GM23248 (cell line): ENCODE measurements around the gene EFS. TPM values are rescaled to one million over a fixed set of nuclear protein-coding genes. Genes with fewer than 3 reads are reported as not detected.

Experiments
- DNase-seq: peaks from one replicate; pipeline ENCODE4 v3.0.0-alpha.2; 2015
- H2AFZ ChIP-seq: fragments of 200-600 bp; sonication (generic); 2 replicates; pipeline ENCODE4 v1.6.1; 2016; ENCODE audit warnings: antibody characterized with exemption
- H3F3A ChIP-seq: fragments of 200-600 bp; sonication (generic); 2 replicates; pipeline ENCODE4 v1.6.1; 2016; ENCODE audit warnings: mild to moderate bottlenecking, antibody characterized with exemption, mixed run types; ENCODE audit not compliant: insufficient read depth
- H3K27ac ChIP-seq: fragments of 200-600 bp; sonication (generic); 2 replicates; pipeline ENCODE4 v1.5.1; 2016; ENCODE audit warnings: mild to moderate bottlenecking
- H3K27me3 ChIP-seq: fragments of 200-600 bp; sonication (generic); replicated peaks from 2 replicates; pipeline ENCODE4 v1.6.1; 2016; ENCODE audit warnings: mild to moderate bottlenecking; ENCODE audit not compliant: insufficient read depth
- H3K36me3 ChIP-seq: fragments of 200-600 bp; sonication (generic); 2 replicates; pipeline ENCODE4 v1.6.1; 2016; ENCODE audit warnings: low read depth, mild to moderate bottlenecking
- H3K4me1 ChIP-seq: fragments of 200-600 bp; sonication (generic); 2 replicates; pipeline ENCODE4 v1.6.1; 2016; ENCODE audit warnings: mild to moderate bottlenecking; ENCODE audit not compliant: insufficient read depth
- H3K4me2 ChIP-seq: fragments of 200-600 bp; sonication (generic); one replicate; pipeline ENCODE4 v1.6.1; 2016; ENCODE audit warnings: mild to moderate bottlenecking; ENCODE audit not compliant: unreplicated experiment
- H3K4me3 ChIP-seq: fragments of 200-600 bp; sonication (generic); 2 replicates; pipeline ENCODE4 v1.5.1; 2016; ENCODE audit warnings: mild to moderate bottlenecking
- H3K79me2 ChIP-seq: fragments of 200-600 bp; sonication (generic); 2 replicates; pipeline ENCODE4 v1.6.1; 2016; ENCODE audit warnings: mild to moderate bottlenecking; ENCODE audit not compliant: insufficient read depth
- H3K9ac ChIP-seq: fragments of 200-600 bp; sonication (generic); 2 replicates; pipeline ENCODE4 v1.6.1; 2016; ENCODE audit warnings: mild to moderate bottlenecking
- H3K9me2 ChIP-seq: fragments of 200-600 bp; sonication (generic); 2 replicates; pipeline ENCODE4 v1.6.1; 2016; ENCODE audit warnings: mixed run types, mild to moderate bottlenecking, moderate library complexity; ENCODE audit not compliant: insufficient read depth
- H3K9me3 ChIP-seq: fragments of 200-600 bp; sonication (generic); one replicate; pipeline ENCODE4 v1.6.1; 2017; ENCODE audit warnings: low read depth
- H4K20me1 ChIP-seq: fragments of 200-600 bp; sonication (generic); 2 replicates; pipeline ENCODE4 v1.6.0; 2016; ENCODE audit not compliant: insufficient read depth
- EZH2 ChIP-seq: fragments of 200-600 bp; sonication (generic); IDR thresholded peaks from 2 replicates; pipeline ENCODE4 v1.6.1; 2018; ENCODE audit warnings: antibody characterized with exemption, mild to moderate bottlenecking; ENCODE audit not compliant: insufficient read depth, poor library complexity, severe bottlenecking
- EZH2phosphoT487 ChIP-seq: fragments of 200-600 bp; sonication (generic); IDR thresholded peaks from 2 replicates; pipeline ENCODE4 v1.6.1; 2018; ENCODE audit warnings: antibody characterized with exemption, moderate library complexity, mild to moderate bottlenecking, low read depth; ENCODE audit not compliant: insufficient read depth
- WGBS, 2 experiments: methylation state at CpG; one replicate each; pipeline ENCODE4 v1.1.6; 2015 to 2017; ENCODE audit warnings: low lambda C conversion rate in 2 of 2, low coverage in 1 of 2; ENCODE audit errors: missing lambda C conversion rate in 2 of 2; 5-methylcytosine and 5-hydroxymethylcytosine counted together
- in situ Hi-C: fragments of 300-500 bp; cut with MboI; formaldehyde crosslinking; loops from 2 replicates; pipeline ENCODE4 v1.15.0; 2020
- polyA plus RNA-seq: library from polyadenylated mRNA; unstranded; fragments of >200 nt; fragmentation: Nextera tagmentation; extraction: Ambion mirVana; gene quantifications from 2 replicates; pipeline ENCODE4 v1.2.1, GENCODE V29; 2016
- total RNA-seq: library from RNA; depleted of rRNA; stranded (reverse); fragments of >200 nt; shearing (Covaris generic); gene quantifications from 2 replicates; pipeline ENCODE4 v1.2.3, GENCODE V29; 2014

EFS gene
- total and polyA plus RNA-seq, 2 experiments from 2014 or later, result 4.2 to 17.3 TPM

DNA sequence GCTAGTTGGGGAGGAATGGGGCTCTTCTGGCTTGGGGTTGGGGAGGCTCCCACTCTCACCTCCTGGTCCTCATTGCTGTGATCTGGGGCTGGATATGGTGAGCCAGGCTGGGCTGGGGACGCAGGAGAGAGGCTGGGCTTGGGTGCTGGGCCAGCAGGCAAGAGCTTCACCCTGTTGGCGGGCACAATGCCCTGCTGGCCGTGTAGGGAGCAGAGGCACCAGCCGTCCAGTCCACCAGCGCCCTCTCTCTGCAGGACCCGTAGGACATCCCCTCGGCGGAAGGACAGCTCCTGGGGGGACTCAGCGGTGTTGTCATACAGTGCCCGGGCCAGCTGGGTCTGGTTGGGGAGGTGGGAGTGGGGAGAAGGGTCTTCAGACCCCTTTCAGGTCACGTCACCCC, 4.5 kb downstream of the EFS start:
- Histone ChIP-seq H3K4me3 (no peak overlapping the region), H3K4me2 (no peak overlapping the region), H3K9me2 (no peaks in the 10 kb centered on the region), H3K79me2 (peaks cover 34% of the 10 kb centered on the region), H3K9ac (peak overlapping the region; percentile 79), H4K20me1 (no peaks in the 10 kb centered on the region), H3K4me1 (peaks cover 17% of the 10 kb centered on the region), H2AFZ (no peak overlapping the region), H3K27ac (peak overlapping the region; percentile 85; the same call in 1 of the 2 replicates), H3K9me3 (no peaks in the 10 kb centered on the region), H3K36me3 (peaks cover 6% of the 10 kb centered on the region; the same call in 1 of the 2 replicates), H3K27me3 (no peaks in the 10 kb centered on the region), H3F3A (peaks cover 17% of the 10 kb centered on the region)
- in situ Hi-C loops, result no loop called here
- peak; percentile 30 for DNase-seq
- 66 to 70% methylated on average over 11 of the region's 11 CpGs for WGBS, 2 experiments
- TF ChIP-seq EZH2 (no peak), EZH2phosphoT487 (no peak)

DNA sequence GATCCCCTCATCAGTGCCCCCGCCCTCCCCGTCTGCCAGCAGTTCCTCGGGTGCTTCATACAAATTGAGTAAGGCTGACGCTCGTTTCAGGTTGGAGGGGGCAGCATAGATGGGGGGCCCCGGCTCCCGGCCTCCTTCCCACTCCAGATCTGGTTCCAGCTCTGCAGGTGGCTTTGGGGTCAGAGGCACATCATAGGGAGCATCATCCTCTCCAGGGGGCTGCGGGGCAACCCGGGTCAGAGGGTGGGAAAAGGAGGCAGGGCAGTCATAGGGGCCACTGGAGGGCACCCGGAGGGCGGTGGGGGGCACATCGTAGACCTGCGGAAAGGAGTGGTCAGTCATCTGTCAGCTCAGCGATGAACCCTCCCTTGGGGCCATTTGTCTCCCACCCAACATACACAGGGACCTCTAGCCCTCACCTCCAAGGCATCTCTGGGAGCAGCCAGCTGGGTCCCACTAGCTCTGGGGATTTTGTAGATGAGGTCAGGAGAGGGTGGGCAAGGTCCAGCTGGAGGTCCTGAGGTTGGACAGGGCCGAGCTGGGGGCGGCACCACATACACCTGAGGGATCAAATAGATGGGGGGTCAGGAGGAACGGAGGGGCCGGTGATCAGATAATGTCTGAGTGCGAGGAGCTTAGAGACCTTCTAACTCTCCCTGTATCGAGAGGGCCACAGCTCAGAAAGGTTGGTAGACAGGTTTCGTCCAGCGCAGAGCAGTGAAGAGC, 5.1 kb downstream of the EFS start:
- no peaks in the 10 kb centered on the region for H4K20me1 ChIP-seq
- TF ChIP-seq EZH2, result no peak
- no peak for TF ChIP-seq EZH2phosphoT487
- no peak for DNase-seq
- no peak overlapping the region for H2AFZ ChIP-seq
- WGBS, 2 experiments, result 88 to 90% methylated on average over 10 to 22 of the region's 22 CpGs
- H3K4me3 ChIP-seq, result no peak overlapping the region
- H3F3A ChIP-seq, result peaks cover 17% of the 10 kb centered on the region
- no peak overlapping the region for H3K9ac ChIP-seq
- H3K9me2 ChIP-seq, result no peaks in the 10 kb centered on the region
- peaks cover 6% of the 10 kb centered on the region; the same call in 1 of the 2 replicates for H3K36me3 ChIP-seq
- in situ Hi-C loops, result no loop called here
- peaks cover 34% of the 10 kb centered on the region for H3K79me2 ChIP-seq
- H3K9me3 ChIP-seq, result no peaks in the 10 kb centered on the region
- H3K4me2 ChIP-seq, result no peak overlapping the region
- peaks cover 17% of the 10 kb centered on the region for H3K4me1 ChIP-seq
- H3K27me3 ChIP-seq, result no peaks in the 10 kb centered on the region
- no peak overlapping the region for H3K27ac ChIP-seq

DNA sequence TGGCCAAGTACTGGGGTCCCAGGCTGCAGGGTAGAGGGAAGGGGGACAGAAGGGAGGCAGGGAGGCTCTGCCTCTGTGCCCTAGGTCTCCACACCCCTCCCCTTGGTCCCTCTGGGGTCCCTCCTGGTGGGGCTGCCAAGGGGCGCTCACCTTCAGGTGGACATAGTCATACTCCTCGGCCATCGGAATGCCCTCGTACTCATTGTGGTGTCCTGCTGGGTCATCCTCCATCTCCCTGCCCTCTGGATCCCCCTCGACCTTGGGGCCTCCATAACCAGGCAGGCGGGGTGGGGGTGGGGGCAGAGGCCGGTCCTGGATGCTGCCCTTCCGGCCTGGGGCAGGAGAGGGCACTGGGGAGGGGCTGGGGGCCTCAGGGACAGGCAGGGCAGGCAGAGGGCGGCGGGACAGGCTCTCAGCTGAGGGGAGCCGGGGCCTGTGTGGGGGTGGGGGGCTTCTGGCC, 5.8 kb downstream of the EFS start:
- DNase-seq, result no peak
- H4K20me1 ChIP-seq, result no peaks in the 10 kb centered on the region
- H3K27me3 ChIP-seq, result no peaks in the 10 kb centered on the region
- 71 to 77% methylated on average over 7 to 10 of the region's 11 CpGs for WGBS, 2 experiments
- H3K9me3 ChIP-seq, result no peaks in the 10 kb centered on the region
- peaks cover 6% of the 10 kb centered on the region; the same call in 1 of the 2 replicates for H3K36me3 ChIP-seq
- H3K4me1 ChIP-seq, result peaks cover 12% of the 10 kb centered on the region
- no peak overlapping the region for H3K4me2 ChIP-seq
- H3K9ac ChIP-seq, result no peak overlapping the region
- in situ Hi-C loops, result no loop called here
- no peak overlapping the region for H3K4me3 ChIP-seq
- H2AFZ ChIP-seq, result no peak overlapping the region
- H3K79me2 ChIP-seq, result peaks cover 29% of the 10 kb centered on the region
- H3K9me2 ChIP-seq, result no peaks in the 10 kb centered on the region
- H3K27ac ChIP-seq, result no peak overlapping the region
- TF ChIP-seq EZH2phosphoT487, result no peak
- TF ChIP-seq EZH2, result no peak
- peaks cover 17% of the 10 kb centered on the region for H3F3A ChIP-seq

DNA sequence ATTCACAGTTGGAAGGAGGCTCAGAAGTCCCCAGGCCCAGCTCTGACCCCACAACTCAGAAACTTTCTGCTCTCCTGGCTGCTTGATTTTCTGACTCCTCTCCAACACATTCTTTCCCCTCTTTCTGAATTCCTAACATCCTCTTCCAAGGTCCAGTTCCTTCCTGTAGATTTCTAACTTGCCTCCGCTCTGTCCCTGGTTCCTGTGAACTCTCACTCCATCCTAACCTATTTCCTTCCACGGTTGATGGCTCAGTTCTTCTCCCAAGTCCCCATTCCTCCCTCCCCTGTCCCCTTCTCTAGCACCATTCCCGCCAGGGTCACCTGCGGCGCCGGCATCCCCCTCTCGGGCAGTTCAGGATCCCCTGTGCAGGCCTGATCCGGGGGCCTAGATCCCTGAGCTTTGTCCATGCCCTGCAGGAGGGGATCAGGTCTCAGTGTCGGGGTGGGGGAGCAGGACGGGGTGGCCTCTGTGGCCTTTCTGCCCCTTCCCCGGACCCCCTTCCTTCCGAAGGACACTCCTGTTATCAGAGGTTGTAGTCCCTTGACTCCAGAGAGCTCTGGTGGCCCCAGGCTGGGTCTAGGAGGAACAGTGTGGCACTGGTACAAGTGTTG, 6.3 kb downstream of the EFS start:
- no peak overlapping the region for H3K4me2 ChIP-seq
- peaks cover 17% of the 10 kb centered on the region for H3F3A ChIP-seq
- no peak overlapping the region for H3K4me3 ChIP-seq
- no peaks in the 10 kb centered on the region for H3K9me3 ChIP-seq
- no peaks in the 10 kb centered on the region for H3K9me2 ChIP-seq
- no peaks in the 10 kb centered on the region for H4K20me1 ChIP-seq
- peaks cover 6% of the 10 kb centered on the region; the same call in 1 of the 2 replicates for H3K36me3 ChIP-seq
- H3K79me2 ChIP-seq, result peaks cover 24% of the 10 kb centered on the region
- TF ChIP-seq EZH2 (no peak), EZH2phosphoT487 (no peak)
- no peak overlapping the region for H3K9ac ChIP-seq
- no peaks in the 10 kb centered on the region for H3K27me3 ChIP-seq
- no peak overlapping the region for H2AFZ ChIP-seq
- H3K27ac ChIP-seq, result no peak overlapping the region
- peaks cover 7% of the 10 kb centered on the region for H3K4me1 ChIP-seq
- in situ Hi-C loops, result no loop called here
- 91 to 96% methylated on average over 12 of the region's 12 CpGs for WGBS, 2 experiments
- no peak for DNase-seq
